SKM-1 treated with dmso at 0.1 percent for 144 hours (cell line): Measurements from ENCODE around the gene CAPSL.
"Not testable (repeated sequence)": the region's sequence is repeated elsewhere in the genome, so short reads cannot be mapped to it uniquely, and the experiment has no call there.

Source experiments
- DNase-seq: peaks from one replicate; lab custom pipeline; 2025; ENCODE audit not compliant: unreplicated experiment; lab: John Stamatoyannopoulos, UW

The CAPSL gene

GRCh38 chr5:35908228-35908627 is 30.2 kb downstream of the CAPSL start:
- no peak for DNase-seq

GRCh38 chr5:35904443-35905132 is 33.8 kb downstream of the CAPSL start:
- DNase-seq = no peak

- no peak for DNase-seq
These were observed 34.7 kb downstream of the CAPSL start for GRCh38 chr5:35903631-35904203.

GRCh38 chr5:35902046-35902672 is 36.3 kb downstream of the CAPSL start:
- no peak for DNase-seq

- no peak for DNase-seq
These were observed 37.3 kb downstream of the CAPSL start for GRCh38 chr5:35900972-35901695.

- no peak for DNase-seq
These were observed 38.6 kb downstream of the CAPSL start for GRCh38 chr5:35899800-35900199.

- no peak for DNase-seq
These were observed 39.3 kb downstream of the CAPSL start for GRCh38 chr5:35898952-35899660.

GRCh38 chr5:35894131-35894530 is 44.3 kb downstream of the CAPSL start:
- no peak for DNase-seq

GRCh38 chr5:35892799-35893198 is 45.6 kb downstream of the CAPSL start:
- DNase-seq = not testable (repeated sequence)

GRCh38 chr5:35890021-35891020 is 48.1 kb downstream of the CAPSL start:
- DNase-seq = no peak

- DNase-seq = no peak
These were observed 50.9 kb downstream of the CAPSL start for GRCh38 chr5:35887321-35888100.

- no peak for DNase-seq
These were observed 52.0 kb downstream of the CAPSL start for GRCh38 chr5:35886381-35886780.

GRCh38 chr5:35884773-35885172 is 53.6 kb downstream of the CAPSL start:
- DNase-seq = no peak

GRCh38 chr5:35884191-35884769 is 54.1 kb downstream of the CAPSL start:
- DNase-seq = peak; percentile 26

GRCh38 chr5:35881758-35882157 is 56.7 kb downstream of the CAPSL start:
- no peak for DNase-seq

GRCh38 chr5:35880156-35880555 is 58.3 kb downstream of the CAPSL start:
- DNase-seq = peak; percentile 36

- no peak for DNase-seq
These were observed 58.8 kb downstream of the CAPSL start for GRCh38 chr5:35879649-35880048.

- DNase-seq = no peak
These were observed 59.3 kb downstream of the CAPSL start for GRCh38 chr5:35879096-35879495.

GRCh38 chr5:35878079-35878478 is 60.3 kb downstream of the CAPSL start:
- DNase-seq = no peak
